GM10266 (cell line): ENCODE results near the gene CEACAM7.
"Not testable (repeated sequence)": the region's sequence is repeated elsewhere in the genome, so short reads cannot be mapped to it uniquely, and the experiment has no call there.

Experiments
- DNase-seq: peaks from one replicate; pipeline ENCODE4 v3.0.0; 2012; ENCODE audit errors: extremely low spot score
- CTCF ChIP-seq: IDR thresholded peaks from 2 replicates; pipeline ENCODE4 v1.5.1; 2012; ENCODE audit warnings: mild to moderate bottlenecking, low read depth; ENCODE audit not compliant: control insufficient read depth, insufficient read depth; ENCODE audit errors: missing control alignments

The CEACAM7 gene

GRCh38 chr19:41687419-41687818 is 651 bp downstream of the CEACAM7 start:
- TF ChIP-seq CTCF: no peak
- no peak for DNase-seq

- TF ChIP-seq CTCF: no peak
- no peak for DNase-seq
Measured at GRCh38 chr19:41682437-41682836, 5.6 kb downstream of the CEACAM7 start.

- no peak for TF ChIP-seq CTCF
Measured at GRCh38 chr19:41671486-41671885, 16.6 kb downstream of the CEACAM7 start.

GRCh38 chr19:41670755-41671154 is 17.3 kb downstream of the CEACAM7 start:
- TF ChIP-seq CTCF: no peak
- DNase-seq: no peak

More at GRCh38 chr19:41671486-41671885, 16.6 kb downstream of the CEACAM7 start:
- no peak for DNase-seq

- no peak for TF ChIP-seq CTCF
- no peak for DNase-seq
Measured at GRCh38 chr19:41668315-41668714, 19.8 kb downstream of the CEACAM7 start.

- no peak for TF ChIP-seq CTCF
- no peak for DNase-seq
Measured at GRCh38 chr19:41666075-41666474, 22.0 kb downstream of the CEACAM7 start.

GRCh38 chr19:41657157-41657556 is 30.9 kb downstream of the CEACAM7 start:
- DNase-seq: no peak
- no peak for TF ChIP-seq CTCF

GRCh38 chr19:41656756-41657155 is 31.3 kb downstream of the CEACAM7 start:
- not testable (repeated sequence) for DNase-seq
